CD8-positive, alpha-beta memory T cell (primary cell): ENCODE measurements around the gene NKAIN2. TPM values are rescaled to one million over a fixed set of nuclear protein-coding genes. Genes with fewer than 3 reads are reported as not detected.

Experiments
- CTCF ChIA-PET: fragments of 350-600 bp; sonication (Branson Sonifier 250); formaldehyde crosslinking; loops from one replicate; lab custom pipeline; 2021; ENCODE audit warnings: antibody characterized with exemption; lab: Charles Lee
- POLR2A ChIA-PET: fragments of 350-600 bp; sonication (Branson Sonifier 250); formaldehyde crosslinking; loops from one replicate; lab custom pipeline; 2021; ENCODE audit warnings: antibody characterized with exemption; lab: Charles Lee
- DNase-seq, 5 donors: peaks; one replicate each; pipeline versions ENCODE4 v3.0.0 to v3.0.0-alpha.2; 2020 to 2022; ENCODE audit warnings: mixed read lengths in 1 of 5
- H3K27ac ChIP-seq: one replicate; pipeline ENCODE4 v1.7.0; 2013; ENCODE audit warnings: low read depth, mild to moderate bottlenecking, low read length, moderate library complexity
- H3K27me3 ChIP-seq: 2 replicates; pipeline ENCODE4 v1.7.0; 2013; ENCODE audit warnings: low read length, mild to moderate bottlenecking; ENCODE audit not compliant: insufficient read depth, poor library complexity, severe bottlenecking
- H3K36me3 ChIP-seq: 2 replicates; pipeline ENCODE4 v1.7.0; 2013; ENCODE audit warnings: mild to moderate bottlenecking, low read length, moderate library complexity; ENCODE audit not compliant: insufficient read depth
- H3K4me1 ChIP-seq: 2 replicates; pipeline ENCODE4 v1.7.0; 2013; ENCODE audit warnings: mild to moderate bottlenecking, low read length, moderate library complexity; ENCODE audit not compliant: insufficient read depth
- H3K4me3 ChIP-seq: 2 replicates; pipeline ENCODE4 v1.7.0; 2013; ENCODE audit warnings: mild to moderate bottlenecking, low read length
- H3K9me3 ChIP-seq: 2 replicates; pipeline ENCODE4 v1.7.0; 2013; ENCODE audit warnings: mild to moderate bottlenecking, low read length
- H3K27ac Mint-ChIP-seq, 8 donors: one replicate each; pipeline ENCODE4 v1.8.0; 2020 to 2021; ENCODE audit warnings: mixed read lengths in 8 of 8, mild to moderate bottlenecking in 6 of 8, inconsistent platforms in 3 of 8, moderate library complexity in 3 of 8
- H3K27me3 Mint-ChIP-seq, 2 donors: one replicate each; pipeline ENCODE4 v1.8.0; 2020 to 2021; ENCODE audit warnings: mixed read lengths in 2 of 2, mild to moderate bottlenecking in 1 of 2, moderate library complexity in 1 of 2
- H3K36me3 Mint-ChIP-seq, 3 donors: one replicate each; pipeline ENCODE4 v1.8.0; 2020 to 2021; ENCODE audit warnings: mixed read lengths in 3 of 3, inconsistent platforms in 1 of 3, mild to moderate bottlenecking in 1 of 3
- H3K4me1 Mint-ChIP-seq, 3 donors: one replicate each; pipeline ENCODE4 v1.8.0; 2020 to 2021; ENCODE audit warnings: mixed read lengths in 3 of 3, inconsistent platforms in 1 of 3, mild to moderate bottlenecking in 1 of 3
- H3K4me3 Mint-ChIP-seq, 7 donors: one replicate each; pipeline ENCODE4 v1.8.0; 2020 to 2021; ENCODE audit warnings: mixed read lengths in 7 of 7, mild to moderate bottlenecking in 6 of 7, moderate library complexity in 4 of 7, inconsistent platforms in 2 of 7
- H3K9me3 Mint-ChIP-seq, 5 donors: one replicate each; pipeline ENCODE4 v1.8.0; 2020 to 2022; ENCODE audit warnings: mixed read lengths in 5 of 5, mild to moderate bottlenecking in 3 of 5, moderate library complexity in 2 of 5, inconsistent platforms in 1 of 5
- polyA plus RNA-seq: library from polyadenylated mRNA; unstranded; fragments of 300-500 nt; fragmentation: Illumina TruSeq; gene quantifications from one replicate; pipeline ENCODE4 v1.2.3, GENCODE V29; 2021
- total RNA-seq, 2 experiments: library from RNA; stranded (reverse); gene quantifications; one replicate each; pipeline ENCODE4 v1.2.3, GENCODE V29; 2021

The NKAIN2 gene
- total and polyA plus RNA-seq, 3 experiments from 2014 or later, result not detected

DNA sequence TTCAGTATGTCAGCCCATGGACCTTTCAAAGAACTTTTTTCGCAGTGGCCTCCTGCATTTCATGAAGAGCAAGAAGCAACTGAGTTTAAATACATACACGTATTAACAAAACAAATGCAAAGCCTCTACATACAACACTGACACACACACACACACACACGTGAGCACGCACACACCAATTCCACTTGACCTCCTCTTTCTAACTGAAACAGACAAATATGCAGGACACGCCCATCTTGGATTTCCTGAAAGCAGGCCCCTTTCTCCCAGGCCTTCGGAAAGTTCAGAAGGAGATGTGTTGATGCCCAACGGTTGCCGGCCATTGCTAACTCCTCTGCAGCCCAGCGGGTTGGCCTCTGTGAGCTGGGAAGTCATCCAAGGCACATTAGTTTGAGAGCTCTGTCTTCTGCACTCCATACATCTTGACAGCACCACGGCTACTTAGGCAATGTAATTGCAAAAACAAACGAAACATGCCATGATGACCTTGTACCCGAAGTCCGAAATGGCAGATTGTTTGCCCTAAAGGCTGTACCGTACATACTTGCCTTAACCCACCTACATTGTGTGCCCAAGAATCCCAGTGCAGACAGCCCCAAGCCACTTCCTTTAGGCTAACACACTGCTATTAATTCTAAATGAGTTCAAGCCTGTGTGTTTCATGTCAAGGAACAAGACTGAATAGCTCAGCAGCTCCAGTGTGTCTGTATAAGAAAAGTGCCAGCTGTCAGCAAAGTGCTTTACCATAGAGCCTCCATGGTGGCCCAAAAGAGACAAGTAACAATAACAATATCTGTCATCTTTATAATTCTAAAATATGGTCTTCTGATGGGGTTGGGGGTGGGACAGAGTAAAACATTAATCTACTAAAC is 1019.8 kb downstream of the NKAIN2 start:
- H3K4me1 ChIP-seq, result no peaks in the 10 kb centered on the region
- DNase-seq, result no peak
- Mint-ChIP-seq H3K4me3 (no peak overlapping the region), H3K9me3 (no peaks in the 10 kb centered on the region), H3K27me3 (no peaks in the 10 kb centered on the region), H3K36me3 (no peaks in the 10 kb centered on the region), H3K4me1 (no peaks in the 10 kb centered on the region), H3K27ac (no peak overlapping the region)
- H3K36me3 ChIP-seq, result no peaks in the 10 kb centered on the region
- H3K9me3 ChIP-seq, result no peaks in the 10 kb centered on the region
- no peak overlapping the region for H3K27ac ChIP-seq
- no peaks in the 10 kb centered on the region for H3K27me3 ChIP-seq
- no peak overlapping the region for H3K4me3 ChIP-seq
- CTCF ChIA-PET, result no interaction called here
- POLR2A ChIA-PET, result no interaction called here

DNA sequence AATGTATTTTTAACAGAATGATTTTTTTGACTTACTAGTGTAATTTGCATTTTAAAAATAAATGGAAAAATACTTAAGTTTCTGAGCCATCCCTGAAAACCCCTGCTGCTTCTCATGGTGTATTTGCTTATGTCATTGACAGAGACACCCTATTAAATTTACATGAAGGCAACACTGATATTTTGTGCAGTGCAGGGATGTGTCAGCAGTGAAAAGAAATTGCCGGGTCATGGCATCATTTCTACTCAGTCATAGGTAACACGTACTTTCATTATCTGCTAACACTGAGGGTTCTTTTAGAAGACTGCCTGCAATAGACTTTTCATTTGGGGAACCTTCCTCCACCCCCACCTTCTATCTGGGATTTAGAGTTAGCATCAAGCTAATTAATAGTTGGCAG is 1021.9 kb downstream of the NKAIN2 start:
- Mint-ChIP-seq H3K9me3 (no peaks in the 10 kb centered on the region), H3K4me1 (no peaks in the 10 kb centered on the region), H3K36me3 (no peaks in the 10 kb centered on the region), H3K4me3 (no peak overlapping the region), H3K27me3 (no peaks in the 10 kb centered on the region), H3K27ac (no peak overlapping the region)
- Histone ChIP-seq H3K9me3 (no peaks in the 10 kb centered on the region), H3K36me3 (no peaks in the 10 kb centered on the region), H3K27me3 (no peaks in the 10 kb centered on the region), H3K4me1 (no peaks in the 10 kb centered on the region), H3K27ac (no peak overlapping the region), H3K4me3 (no peak overlapping the region)
- ChIA-PET POLR2A (no interaction called here), CTCF (no interaction called here)
- DNase-seq, result no peak

GRCh38 chr6:124829822-124830221 is 1026.2 kb downstream of the NKAIN2 start:
- Histone ChIP-seq H3K9me3 (no peaks in the 10 kb centered on the region), H3K4me1 (no peaks in the 10 kb centered on the region), H3K27ac (no peak overlapping the region), H3K27me3 (no peaks in the 10 kb centered on the region), H3K4me3 (no peak overlapping the region), H3K36me3 (no peaks in the 10 kb centered on the region)
- Mint-ChIP-seq H3K4me3 (no peak overlapping the region), H3K4me1 (no peaks in the 10 kb centered on the region), H3K27ac (no peak overlapping the region), H3K9me3 (peaks cover 0 to 6% (median 0%) of the 10 kb centered on the region in 5 donors), H3K27me3 (no peaks in the 10 kb centered on the region), H3K36me3 (no peaks in the 10 kb centered on the region)
- no peak for DNase-seq
- POLR2A ChIA-PET, result no interaction called here
- CTCF ChIA-PET, result no interaction called here

DNA sequence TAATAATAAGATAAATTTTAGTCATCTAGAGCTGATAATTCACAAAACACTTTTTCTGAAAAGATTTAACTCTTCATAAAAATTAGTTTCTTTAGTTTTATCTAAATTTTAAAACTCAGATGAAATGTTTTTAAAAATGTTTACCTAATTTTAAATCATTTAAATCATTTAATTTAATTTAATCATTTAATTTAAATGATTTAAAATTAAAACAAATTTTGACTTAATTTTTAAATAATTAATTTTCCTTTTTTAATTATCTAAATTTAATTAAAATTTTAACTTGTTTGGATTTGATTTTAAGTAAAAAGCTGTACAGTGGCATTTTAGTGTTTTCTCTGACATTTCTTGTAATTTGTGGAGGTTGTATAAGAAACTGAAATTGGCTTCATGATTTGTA is 1026.8 kb downstream of the NKAIN2 start:
- Histone ChIP-seq H3K27me3 (no peaks in the 10 kb centered on the region), H3K4me1 (no peaks in the 10 kb centered on the region), H3K36me3 (no peaks in the 10 kb centered on the region), H3K9me3 (no peaks in the 10 kb centered on the region), H3K27ac (no peak overlapping the region), H3K4me3 (no peak overlapping the region)
- CTCF ChIA-PET, result no interaction called here
- Mint-ChIP-seq H3K4me3 (no peak overlapping the region), H3K36me3 (no peaks in the 10 kb centered on the region), H3K4me1 (no peaks in the 10 kb centered on the region), H3K27ac (no peak overlapping the region), H3K9me3 (peaks cover 0 to 6% (median 0%) of the 10 kb centered on the region in 5 donors), H3K27me3 (no peaks in the 10 kb centered on the region)
- DNase-seq, result no peak
- POLR2A ChIA-PET, result no interaction called here

- H3K27me3 Mint-ChIP-seq, result no peaks in the 10 kb centered on the region
- no peaks in the 10 kb centered on the region for H3K4me1 Mint-ChIP-seq
- H3K4me3 Mint-ChIP-seq, result no peak overlapping the region
- DNase-seq, result no peak
- H3K9me3 Mint-ChIP-seq, result no peaks in the 10 kb centered on the region
- CTCF ChIA-PET, result no interaction called here
- Histone ChIP-seq H3K4me1 (no peaks in the 10 kb centered on the region), H3K9me3 (no peaks in the 10 kb centered on the region), H3K36me3 (no peaks in the 10 kb centered on the region), H3K27me3 (no peaks in the 10 kb centered on the region), H3K27ac (no peak overlapping the region), H3K4me3 (no peak overlapping the region)
- POLR2A ChIA-PET, result no interaction called here
- H3K27ac Mint-ChIP-seq, result no peak overlapping the region
- peaks cover 0 to 2% (median 0%) of the 10 kb centered on the region in 3 donors for H3K36me3 Mint-ChIP-seq
These were observed 1050.8 kb downstream of the NKAIN2 start for GRCh38 chr6:124854338-124854922.

DNA sequence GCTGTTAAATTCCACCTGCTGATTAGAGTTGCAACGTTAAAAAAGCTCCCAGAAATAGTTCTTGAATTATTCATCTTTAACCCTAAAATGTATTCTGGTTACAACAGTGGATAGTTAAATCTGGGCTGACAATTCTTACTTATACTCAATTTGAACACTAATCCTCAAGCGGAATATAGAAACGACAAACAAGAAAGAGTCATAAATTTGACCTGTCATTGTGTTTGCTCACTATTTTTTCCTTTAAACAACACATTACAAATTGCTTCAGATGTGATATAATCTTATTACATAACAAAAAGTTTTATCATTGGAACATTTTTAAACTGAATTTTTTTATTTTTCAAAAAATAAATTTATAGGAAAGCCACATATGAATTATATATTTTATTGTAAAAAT is 1054.1 kb downstream of the NKAIN2 start:
- no peaks in the 10 kb centered on the region for H3K9me3 ChIP-seq

GRCh38 chr6:124858564-124858963 is 1054.9 kb downstream of the NKAIN2 start:
- H3K9me3 ChIP-seq, result no peaks in the 10 kb centered on the region
- Mint-ChIP-seq H3K9me3 (no peaks in the 10 kb centered on the region), H3K27me3 (no peaks in the 10 kb centered on the region), H3K4me3 (no peak overlapping the region), H3K4me1 (no peaks in the 10 kb centered on the region), H3K36me3 (no peaks in the 10 kb centered on the region), H3K27ac (no peak overlapping the region)
- DNase-seq, result no peak
- no peaks in the 10 kb centered on the region for H3K36me3 ChIP-seq
- ChIA-PET CTCF (no interaction called here), POLR2A (no interaction called here)
- no peak overlapping the region for H3K4me3 ChIP-seq
- H3K4me1 ChIP-seq, result no peaks in the 10 kb centered on the region
- no peaks in the 10 kb centered on the region for H3K27me3 ChIP-seq
- H3K27ac ChIP-seq, result no peak overlapping the region

More for the DNA sequence above, 1054.1 kb downstream of the NKAIN2 start:
- ChIA-PET CTCF (no interaction called here), POLR2A (no interaction called here)
- Mint-ChIP-seq H3K4me1 (no peaks in the 10 kb centered on the region), H3K9me3 (no peaks in the 10 kb centered on the region), H3K4me3 (no peak overlapping the region), H3K27me3 (no peaks in the 10 kb centered on the region), H3K27ac (no peak overlapping the region), H3K36me3 (no peaks in the 10 kb centered on the region)
- Histone ChIP-seq H3K4me3 (no peak overlapping the region), H3K27me3 (no peaks in the 10 kb centered on the region), H3K36me3 (no peaks in the 10 kb centered on the region), H3K4me1 (no peaks in the 10 kb centered on the region), H3K27ac (no peak overlapping the region)
- DNase-seq, result no peak

DNA sequence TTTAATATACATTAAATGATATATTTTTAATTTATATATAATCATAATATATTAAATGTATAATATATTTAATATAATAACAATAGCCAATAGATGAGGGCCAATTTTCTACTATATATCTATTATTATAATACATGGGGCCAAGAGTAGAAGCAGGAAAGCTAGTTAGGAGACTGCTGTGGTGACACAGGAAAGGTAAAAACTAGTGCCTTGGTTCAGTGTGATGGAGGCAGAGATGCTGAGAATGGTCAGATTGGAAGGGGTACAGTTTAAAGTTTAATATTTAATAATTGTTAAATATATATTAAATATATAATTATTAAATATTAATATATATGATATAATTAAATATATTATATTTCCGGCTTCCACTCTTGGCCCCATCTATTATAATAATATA is 1055.7 kb downstream of the NKAIN2 start:
- peaks cover 0 to 1% (median 0%) of the 10 kb centered on the region in 5 donors for H3K9me3 Mint-ChIP-seq
- H3K4me1 Mint-ChIP-seq, result no peaks in the 10 kb centered on the region
- POLR2A ChIA-PET, result no interaction called here
- Histone ChIP-seq H3K27me3 (no peaks in the 10 kb centered on the region), H3K4me1 (no peaks in the 10 kb centered on the region), H3K4me3 (no peak overlapping the region), H3K36me3 (no peaks in the 10 kb centered on the region), H3K27ac (no peak overlapping the region), H3K9me3 (no peaks in the 10 kb centered on the region)
- peaks cover 0 to 1% of the 10 kb centered on the region in 2 donors for H3K27me3 Mint-ChIP-seq
- no peak overlapping the region for H3K27ac Mint-ChIP-seq
- no peaks in the 10 kb centered on the region for H3K36me3 Mint-ChIP-seq
- no peak overlapping the region for H3K4me3 Mint-ChIP-seq
- CTCF ChIA-PET, result no interaction called here
- DNase-seq, result no peak
